HG03460 (cell line): ENCODE measurements around the gene SCARF1.

Source experiments
- ATAC-seq: cut with Tn5 transposase; IDR thresholded peaks from one replicate; pipeline ENCODE4 v1.9.1; 2021; ENCODE audit not compliant: unreplicated experiment

The SCARF1 gene

DNA sequence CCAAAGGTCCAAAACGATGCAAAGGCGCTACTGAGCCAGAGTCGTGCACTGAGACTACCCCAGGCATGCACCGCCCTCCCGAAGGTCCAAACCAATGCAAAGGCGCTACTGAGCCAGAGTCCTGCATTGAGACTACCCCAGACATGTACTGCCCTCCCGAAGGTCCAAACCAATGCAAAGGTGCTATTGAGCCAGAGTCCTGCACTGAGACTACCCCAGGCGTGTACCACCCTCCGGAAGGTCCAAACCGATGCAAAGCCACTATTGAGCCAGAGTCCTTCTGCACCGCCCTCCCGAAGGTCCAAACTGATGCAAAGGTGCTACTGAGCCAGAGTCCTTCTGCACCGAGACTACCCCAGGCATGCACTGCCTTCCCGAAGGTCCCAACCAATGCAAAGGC lies 44.0 kb downstream of the SCARF1 start:
- no peak for ATAC-seq

DNA sequence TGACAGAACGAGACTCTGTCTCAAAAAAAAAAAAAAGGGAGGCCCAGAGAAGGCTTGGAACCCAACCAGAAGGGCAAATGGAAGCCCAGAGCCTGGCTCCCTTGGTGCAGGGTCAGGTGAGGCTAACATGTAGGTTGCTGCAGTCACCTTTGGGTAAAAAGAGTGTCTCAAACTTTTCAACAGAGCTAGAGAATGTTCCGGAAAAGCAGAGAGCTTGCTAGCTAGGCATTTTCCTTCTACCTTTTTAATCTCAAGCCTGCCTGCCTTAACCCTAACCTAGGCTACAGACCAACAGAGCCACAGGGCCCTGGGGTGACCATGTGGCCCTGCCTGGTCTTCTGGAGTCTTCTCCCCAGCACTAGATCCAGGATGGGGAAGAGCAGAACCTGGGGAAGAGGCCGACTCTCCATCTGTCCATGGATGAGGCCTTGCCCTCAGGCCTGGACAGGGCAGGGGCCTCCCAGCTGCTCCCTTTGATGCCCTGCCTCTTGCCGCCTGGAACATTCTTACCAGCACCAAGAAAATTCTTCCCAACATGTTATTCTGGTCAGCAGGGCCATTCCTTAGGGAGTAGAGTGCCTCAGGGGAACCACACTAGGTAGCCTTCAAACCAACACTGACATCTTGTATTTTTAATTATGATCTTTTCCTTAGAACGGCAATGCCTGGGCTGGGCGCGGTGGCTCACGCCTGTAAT lies 47.0 kb downstream of the SCARF1 start:
- no peak for ATAC-seq

DNA sequence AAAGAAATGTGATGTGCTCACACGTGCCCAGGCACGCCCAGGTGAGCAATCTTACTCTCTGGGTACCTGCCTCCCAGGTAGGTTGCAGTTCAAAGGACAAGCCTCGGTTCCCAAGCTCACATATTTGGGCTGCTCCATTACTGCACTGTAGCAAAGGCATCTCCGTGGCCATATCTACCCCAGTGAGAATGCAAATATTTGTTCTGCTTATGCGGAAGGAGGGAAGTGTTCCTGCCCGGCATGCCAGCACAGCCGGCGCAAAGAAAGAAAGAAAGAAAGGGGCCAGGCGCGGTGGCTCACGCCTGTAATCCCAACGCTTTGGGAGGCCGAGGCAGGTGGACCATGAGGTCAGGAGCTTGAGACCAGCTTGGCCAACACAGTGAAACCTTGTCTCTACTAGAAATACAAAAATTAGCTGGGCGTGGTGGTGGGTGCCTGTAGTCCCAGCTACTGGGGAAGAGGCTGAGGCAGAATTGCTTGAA lies 47.6 kb downstream of the SCARF1 start:
- ATAC-seq: no peak

- ATAC-seq: no peak
These were observed 52.0 kb downstream of the SCARF1 start for GRCh38 chr17:1593630-1593931.

DNA sequence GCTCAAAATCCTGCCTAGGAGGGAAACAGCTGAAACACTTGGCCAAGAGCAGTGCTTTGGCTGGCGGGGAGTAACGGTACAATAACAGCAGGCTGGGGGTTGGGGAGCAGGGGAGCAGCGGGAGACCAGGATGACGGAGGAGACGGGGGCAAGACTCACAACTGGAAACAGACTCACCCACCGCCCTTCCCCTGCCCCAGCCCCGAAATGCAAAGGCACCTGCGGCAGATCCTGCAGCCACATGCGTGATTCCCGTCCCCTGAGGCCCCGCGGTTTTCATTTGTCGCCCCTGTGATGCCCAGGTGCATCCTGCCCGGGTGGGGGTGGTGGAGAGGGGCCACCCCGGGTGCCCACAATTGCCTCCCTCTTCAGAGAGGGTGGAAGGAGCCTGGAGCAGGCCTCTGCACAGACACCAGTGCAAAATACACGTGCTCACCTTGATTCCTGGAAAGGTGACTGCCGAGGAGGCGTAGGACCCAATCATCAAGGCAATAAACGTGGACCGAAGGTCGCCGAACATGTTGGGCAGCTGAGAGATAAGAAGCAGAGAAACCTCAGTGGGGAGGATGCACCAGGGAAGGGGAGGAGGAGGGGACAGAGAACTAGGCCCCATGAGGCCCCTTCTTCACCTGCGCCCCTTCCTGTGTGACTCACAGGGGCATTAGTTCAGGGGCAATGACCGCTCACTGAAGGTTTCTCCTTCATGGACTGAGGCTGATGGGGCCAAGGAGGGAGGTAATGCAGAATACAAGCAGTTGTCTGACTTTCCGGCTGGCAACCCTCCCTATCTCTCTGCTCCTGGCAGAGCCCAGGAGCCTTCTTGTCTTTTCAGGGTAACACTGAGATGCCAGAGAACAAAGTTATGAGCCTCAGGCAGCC lies 52.5 kb downstream of the SCARF1 start:
- peak; percentile 73 for ATAC-seq

DNA sequence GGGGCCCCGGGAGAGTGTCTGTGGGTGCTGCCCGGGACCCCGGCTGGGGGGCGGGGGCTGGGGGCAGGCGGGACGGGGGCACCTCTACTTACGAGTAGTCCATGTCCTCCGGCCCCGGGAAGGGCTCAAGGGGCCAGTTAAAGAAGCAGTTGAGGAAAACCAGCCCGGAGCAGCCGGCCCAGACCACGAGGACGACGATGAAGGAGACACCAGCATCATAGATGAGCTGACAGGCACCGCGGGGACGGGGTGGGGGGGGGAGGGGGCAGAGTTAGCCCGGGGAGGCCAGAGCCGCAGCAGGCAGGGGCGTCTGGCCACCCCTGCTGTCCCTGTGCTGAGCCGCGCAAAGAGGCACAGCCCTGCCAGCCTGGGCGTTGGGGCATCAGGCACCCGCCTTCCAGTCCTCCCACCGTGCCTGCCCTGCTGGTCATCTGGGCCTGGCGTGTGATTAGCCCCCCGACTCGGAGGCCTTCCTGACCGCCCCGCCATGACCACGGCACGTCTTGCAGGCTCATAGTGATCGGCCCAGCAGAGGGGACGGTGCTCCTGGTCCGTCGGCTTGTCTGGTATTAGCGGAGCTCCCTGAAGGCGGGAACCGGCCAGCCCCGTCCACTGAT lies 54.0 kb downstream of the SCARF1 start:
- ATAC-seq: no peak

DNA sequence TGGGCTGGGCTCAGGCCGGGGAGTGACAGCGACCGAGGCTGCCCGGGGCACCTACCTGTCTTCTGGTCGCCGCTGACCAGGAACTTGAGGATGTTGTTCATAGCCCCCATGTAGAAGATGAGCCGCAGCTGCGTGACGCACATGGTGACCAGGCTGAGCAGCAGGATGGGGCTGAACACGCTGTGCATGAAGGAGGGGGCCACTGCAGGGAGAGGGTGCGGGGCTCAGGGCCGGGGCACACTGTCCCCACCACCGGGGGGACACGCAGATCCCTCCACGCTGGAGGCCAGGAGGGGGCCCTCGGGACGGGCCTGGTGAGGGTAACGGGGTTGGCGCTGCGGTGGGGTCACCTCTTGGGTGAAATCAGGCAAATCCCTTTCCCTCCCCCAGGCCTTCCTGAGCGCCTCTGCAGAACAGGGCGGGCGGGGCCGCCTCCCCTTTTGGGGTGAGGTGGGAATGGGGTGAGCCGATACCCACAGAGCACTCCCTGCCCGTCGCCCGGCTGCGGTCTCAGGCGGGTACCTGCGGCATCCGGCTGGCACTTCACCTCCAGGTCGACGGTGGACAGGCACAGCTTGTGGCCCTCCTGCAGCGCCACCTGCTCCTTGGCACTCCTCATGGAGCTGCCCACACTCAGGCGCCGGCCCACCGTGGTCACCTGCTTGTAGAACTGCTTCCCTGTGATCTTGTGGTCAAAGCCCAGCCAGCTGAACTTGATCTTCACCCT lies 54.6 kb downstream of the SCARF1 start:
- ATAC-seq: no peak

DNA sequence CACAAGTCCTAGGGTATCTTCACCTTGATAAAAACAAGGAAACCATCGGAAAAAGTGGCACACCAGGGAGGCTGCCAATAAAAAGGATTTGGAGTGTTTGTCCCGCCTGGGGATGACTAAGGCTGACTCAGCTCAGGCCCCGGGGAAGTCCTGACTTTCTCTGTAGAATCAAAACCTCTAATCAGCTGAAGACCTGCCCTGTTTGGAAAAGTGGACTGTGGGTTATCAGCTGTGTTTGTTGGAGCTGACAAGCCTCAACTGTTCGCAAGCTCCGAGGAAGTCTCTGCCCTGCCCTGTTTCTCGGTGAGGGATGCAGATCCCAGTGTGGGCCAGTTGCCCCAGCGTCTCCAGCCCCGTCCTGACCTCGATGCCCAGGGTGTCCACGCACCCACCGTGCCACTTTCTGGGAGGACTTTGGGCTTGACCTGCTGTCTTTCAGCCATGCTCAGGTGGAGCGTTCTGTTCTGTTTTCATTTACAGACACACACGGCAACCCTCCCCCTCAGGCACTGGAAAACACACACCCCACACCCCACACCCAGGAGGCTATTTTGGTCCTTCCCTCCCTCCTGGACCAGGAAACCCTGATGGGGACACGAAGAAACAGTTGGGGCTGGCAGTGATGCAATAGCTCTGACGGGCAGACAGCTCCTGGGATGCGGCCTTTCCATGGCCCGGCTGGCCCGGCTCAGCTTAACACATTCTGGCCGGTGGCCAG lies 55.3 kb downstream of the SCARF1 start:
- ATAC-seq: no peak

GRCh38 chr17:1588821-1589585 lies 56.5 kb downstream of the SCARF1 start:
- ATAC-seq: no peak

- no peak for ATAC-seq
These were observed 61.4 kb downstream of the SCARF1 start for GRCh38 chr17:1584167-1584566.
